DMS53 treated with DMSO at 0.1 percent for 48 hours (cell line): Measurements from ENCODE around the gene ZNF416.

Experiments
- DNase-seq: peaks from one replicate; lab custom pipeline; 2025; ENCODE audit not compliant: unreplicated experiment; lab: John Stamatoyannopoulos, UW

Gene ZNF416

GRCh38 chr19:57578487-57579205 lies at the start of gene ZNF416:
Gene ZNF416, minus strand, starts transcription at chr19:57578911. Its CDS starts 207 bp downstream, at chr19:57578704.
- peak; percentile 98 for DNase-seq

DNA sequence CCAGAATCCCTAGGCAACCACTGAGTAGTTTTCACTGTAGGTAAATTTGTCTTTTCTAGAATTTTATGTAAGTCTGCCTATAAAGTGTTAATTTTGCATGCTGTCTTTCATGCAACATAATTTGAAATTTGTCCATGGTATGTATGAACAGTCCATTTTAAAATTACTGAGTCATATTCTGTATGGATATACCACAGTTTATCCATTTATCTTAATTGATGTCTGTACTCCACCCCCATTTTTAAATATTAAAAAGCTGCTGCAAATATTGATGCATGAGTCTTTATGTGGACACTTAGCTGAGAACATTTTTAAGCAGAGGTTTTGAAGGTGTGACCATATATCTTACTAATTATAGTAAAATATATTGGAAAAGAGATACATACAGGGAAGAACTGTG lies 44.4 kb upstream of the ZNF416 start:
- no peak for DNase-seq

DNA sequence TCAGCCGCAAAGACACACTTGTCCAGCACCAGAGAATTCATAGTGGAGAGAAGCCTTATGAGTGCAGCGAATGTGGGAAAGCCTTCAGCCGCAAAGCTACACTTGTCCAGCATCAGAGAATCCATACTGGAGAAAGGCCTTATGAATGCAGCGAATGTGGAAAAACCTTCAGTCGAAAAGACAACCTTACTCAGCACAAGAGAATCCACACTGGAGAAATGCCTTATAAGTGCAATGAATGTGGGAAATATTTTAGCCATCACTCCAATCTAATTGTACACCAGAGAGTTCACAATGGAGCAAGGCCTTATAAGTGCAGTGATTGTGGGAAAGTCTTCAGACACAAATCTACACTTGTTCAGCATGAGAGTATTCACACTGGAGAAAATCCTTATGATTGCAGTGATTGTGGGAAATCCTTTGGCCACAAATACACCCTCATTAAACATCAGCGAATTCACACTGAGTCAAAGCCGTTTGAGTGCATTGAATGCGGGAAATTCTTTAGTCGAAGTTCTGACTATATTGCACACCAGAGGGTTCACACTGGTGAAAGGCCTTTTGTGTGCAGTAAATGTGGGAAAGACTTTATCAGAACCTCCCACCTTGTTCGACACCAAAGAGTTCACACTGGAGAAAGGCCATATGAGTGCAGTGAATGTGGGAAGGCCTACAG lies 42.1 kb upstream of the ZNF416 start:
- no peak for DNase-seq

DNA sequence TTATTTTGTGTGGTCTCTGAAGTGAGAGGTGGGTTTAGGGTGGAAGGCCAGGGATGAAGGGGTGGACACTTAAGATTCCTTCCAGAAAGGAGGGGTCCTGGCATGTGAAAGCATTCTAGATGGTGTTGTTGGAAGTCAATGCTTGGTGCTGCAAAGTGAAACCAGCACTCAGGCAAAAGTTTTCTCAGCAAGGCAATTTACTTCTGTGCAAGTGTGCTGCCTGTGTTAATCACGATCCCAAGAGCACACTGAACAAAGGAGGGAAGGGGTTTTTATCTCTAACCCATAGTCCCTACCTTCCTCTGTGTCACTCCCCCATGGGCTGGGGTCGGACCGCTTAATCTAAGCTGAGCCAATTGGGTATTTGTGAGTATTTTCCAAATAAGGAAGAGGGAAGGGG lies 36.6 kb upstream of the ZNF416 start:
- DNase-seq: no peak

DNA sequence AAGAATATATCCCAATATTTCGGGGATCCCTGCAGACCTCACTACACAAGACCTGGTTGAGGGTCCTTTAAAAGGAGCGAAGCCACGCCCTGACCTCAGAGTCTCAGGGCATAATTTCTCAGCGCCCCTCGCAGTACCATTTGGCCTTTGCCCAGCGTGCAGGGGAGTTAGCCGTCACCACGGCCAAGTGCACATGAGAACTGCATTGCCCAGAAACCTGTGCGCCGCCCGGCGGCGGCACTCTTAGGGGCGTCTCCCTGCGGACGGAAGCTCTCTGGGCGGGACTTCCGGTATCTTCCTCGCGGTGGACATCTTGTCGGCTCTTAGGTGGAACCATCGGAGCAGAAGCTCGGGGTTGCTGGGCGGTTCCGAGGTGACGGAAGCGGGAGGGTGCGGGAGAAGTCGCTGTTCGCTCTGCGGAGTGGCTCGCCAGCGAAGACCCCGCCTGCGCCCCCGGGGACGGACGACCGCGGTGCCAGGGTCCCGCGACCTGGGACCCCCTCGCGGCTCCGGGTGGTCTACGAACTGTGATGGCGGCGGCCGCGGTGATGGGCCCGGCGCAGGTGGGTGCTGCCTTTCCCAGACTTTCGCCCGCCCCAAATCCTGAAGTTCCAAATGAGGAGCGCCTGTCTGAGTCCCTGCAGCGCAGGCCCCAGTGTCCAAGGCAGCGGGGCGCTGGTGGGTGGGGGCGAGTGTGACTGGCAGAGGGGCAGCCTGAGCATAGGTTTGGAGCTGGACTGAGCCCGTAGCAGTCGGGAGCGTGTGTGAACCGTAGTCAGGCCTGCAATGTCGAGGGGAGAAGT lies 35.4 kb upstream of the ZNF416 start, which contains the start of gene ZNF134:
Gene ZNF134, plus strand, starts transcription at position 302 of the 803 bp plus-strand sequence. CDS start 5,227 bp downstream, outside the sequence.
- DNase-seq: peak; percentile 80

- no peak for DNase-seq
These were observed 32.4 kb upstream of the ZNF416 start for GRCh38 chr19:57611113-57611512.

DNA sequence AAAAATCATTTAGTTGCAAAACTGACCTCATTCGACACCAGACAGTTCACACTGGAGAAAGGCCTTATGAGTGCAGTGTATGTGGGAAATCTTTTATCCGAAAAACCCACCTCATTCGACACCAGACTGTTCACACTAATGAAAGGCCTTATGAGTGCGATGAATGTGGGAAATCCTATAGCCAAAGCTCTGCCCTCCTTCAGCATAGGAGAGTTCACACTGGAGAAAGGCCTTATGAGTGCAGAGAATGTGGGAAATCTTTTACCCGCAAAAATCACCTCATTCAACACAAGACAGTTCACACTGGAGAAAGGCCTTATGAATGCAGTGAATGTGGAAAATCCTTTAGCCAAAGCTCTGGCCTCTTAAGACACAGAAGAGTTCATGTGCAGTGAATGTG lies 28.2 kb upstream of the ZNF416 start:
- DNase-seq: no peak

- DNase-seq: peak; percentile 73
These were observed 21.2 kb upstream of the ZNF416 start, which contains the start of gene ZNF530 for GRCh38 chr19:57599761-57600383. Gene ZNF530, plus strand, starts transcription at chr19:57599885. Its CDS starts 4,461 bp downstream, at chr19:57604346.

DNA sequence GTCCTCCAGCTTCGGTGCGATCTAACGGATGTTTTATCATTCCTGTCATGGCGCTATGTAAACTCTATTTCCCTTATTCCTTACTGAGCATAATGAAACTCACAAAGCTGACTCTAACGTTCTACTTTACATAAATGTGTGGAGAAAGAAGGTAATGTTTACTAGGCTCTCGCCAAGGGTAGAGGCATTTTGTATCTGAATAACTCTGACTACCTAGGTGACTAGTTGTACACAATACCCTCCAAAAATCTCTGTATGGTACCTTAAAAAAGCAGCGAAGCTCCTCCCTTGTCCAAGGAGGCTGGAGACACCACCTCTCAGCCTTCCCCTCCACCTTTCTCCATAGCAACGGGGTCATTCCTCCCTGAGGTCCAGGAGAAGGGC lies 20.7 kb upstream of the ZNF416 start:
- DNase-seq: no peak

DNA sequence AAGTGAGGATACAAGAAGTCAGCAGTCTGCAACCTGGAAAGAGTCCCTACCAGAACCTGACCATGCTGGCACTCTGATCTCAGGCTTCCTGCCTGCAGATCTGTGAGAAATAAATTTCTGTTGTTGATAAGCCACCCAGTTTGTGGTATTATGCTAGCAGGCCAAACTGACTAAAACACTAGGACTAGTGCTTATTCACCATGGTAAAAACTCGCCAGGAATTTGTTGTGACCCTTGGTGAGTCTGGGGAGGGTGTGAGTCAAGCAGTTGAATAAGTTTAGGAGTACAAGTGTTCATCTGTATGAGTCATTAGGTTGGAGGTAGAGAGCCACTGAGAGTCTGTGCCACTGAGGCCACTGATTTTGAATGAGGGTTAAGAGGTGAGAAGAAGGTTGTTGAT lies 8.8 kb upstream of the ZNF416 start:
- DNase-seq: no peak

GRCh38 chr19:57583521-57584416 lies 5.1 kb upstream of the ZNF416 start, which contains the start of gene ZIK1:
Gene ZIK1, plus strand, starts transcription at chr19:57584145. Its CDS starts 212 bp downstream, at chr19:57584357.
- DNase-seq: peak; percentile 86

- no peak for DNase-seq
These were observed 4.4 kb upstream of the ZNF416 start for GRCh38 chr19:57583104-57583520.

DNA sequence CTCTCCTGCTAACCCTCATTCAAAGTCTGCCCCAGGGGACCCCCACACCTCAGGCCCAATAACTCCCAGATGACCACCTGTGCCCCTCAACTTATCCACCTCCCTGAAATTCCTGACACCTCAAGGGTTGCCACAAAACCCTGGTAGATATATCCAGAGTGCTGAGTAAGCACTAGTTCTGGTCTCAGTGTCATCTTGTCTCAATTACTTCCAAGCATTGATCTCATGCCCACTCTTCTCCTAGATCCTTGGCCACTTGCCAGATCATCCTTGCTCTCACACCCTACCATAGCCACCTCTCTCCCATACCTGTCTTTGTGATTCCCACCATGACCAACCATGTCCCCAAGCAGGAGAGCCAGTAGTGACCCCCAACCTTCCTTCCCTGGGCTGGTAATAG lies 2.0 kb downstream of the ZNF416 start:
- no peak for DNase-seq

GRCh38 chr19:57572415-57572947 lies 6.2 kb downstream of the ZNF416 start:
- DNase-seq: no peak

GRCh38 chr19:57570707-57571106 lies 8.0 kb downstream of the ZNF416 start:
- DNase-seq: no peak

- DNase-seq: no peak
These were observed 12.1 kb downstream of the ZNF416 start for GRCh38 chr19:57566396-57567265.

- no peak for DNase-seq
These were observed 15.2 kb downstream of the ZNF416 start for GRCh38 chr19:57563547-57563946.

GRCh38 chr19:57560049-57560491 lies 18.6 kb downstream of the ZNF416 start:
- peak; percentile 13 for DNase-seq
